ENCODE measurements around the gene CRAT.

DNA sequence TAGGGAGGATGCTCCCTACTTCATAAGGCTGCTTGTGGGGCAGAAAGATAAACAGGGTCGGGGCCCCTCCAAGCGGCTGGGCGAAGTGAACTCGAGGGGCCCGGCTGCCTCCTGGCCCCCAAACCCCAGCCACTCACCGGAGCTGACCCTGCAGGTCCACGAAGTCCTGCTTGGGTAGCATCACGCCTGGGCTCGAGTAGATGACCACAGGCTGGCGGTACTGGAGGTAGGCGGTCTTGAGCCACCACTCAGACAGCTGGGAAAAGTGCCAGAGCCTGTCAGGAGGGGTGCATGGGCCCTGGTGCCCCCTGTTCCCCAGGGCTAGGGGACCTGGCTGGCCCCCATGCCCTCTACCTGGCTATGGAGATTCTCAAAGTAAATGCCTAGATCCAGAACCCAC, 6.5 kb downstream of the CRAT start:
- TF ChIP-seq, protein P1, sequence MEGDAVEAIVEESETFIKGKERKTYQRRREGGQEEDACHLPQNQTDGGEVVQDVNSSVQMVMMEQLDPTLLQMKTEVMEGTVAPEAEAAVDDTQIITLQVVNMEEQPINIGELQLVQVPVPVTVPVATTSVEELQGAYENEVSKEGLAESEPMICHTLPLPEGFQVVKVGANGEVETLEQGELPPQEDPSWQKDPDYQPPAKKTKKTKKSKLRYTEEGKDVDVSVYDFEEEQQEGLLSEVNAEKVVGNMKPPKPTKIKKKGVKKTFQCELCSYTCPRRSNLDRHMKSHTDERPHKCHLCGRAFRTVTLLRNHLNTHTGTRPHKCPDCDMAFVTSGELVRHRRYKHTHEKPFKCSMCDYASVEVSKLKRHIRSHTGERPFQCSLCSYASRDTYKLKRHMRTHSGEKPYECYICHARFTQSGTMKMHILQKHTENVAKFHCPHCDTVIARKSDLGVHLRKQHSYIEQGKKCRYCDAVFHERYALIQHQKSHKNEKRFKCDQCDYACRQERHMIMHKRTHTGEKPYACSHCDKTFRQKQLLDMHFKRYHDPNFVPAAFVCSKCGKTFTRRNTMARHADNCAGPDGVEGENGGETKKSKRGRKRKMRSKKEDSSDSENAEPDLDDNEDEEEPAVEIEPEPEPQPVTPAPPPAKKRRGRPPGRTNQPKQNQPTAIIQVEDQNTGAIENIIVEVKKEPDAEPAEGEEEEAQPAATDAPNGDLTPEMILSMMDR (IDR thresholded peaks at IDR 0.05) = no peak
- no peak for TF ChIP-seq POLR2A (IDR thresholded peaks at IDR 0.05)
